Measurements from ENCODE around the gene JAKMIP2.
"Not testable (repeated sequence)": the region's sequence is repeated elsewhere in the genome, so short reads cannot be mapped to it uniquely, and the experiment has no call there.

The JAKMIP2 gene

DNA sequence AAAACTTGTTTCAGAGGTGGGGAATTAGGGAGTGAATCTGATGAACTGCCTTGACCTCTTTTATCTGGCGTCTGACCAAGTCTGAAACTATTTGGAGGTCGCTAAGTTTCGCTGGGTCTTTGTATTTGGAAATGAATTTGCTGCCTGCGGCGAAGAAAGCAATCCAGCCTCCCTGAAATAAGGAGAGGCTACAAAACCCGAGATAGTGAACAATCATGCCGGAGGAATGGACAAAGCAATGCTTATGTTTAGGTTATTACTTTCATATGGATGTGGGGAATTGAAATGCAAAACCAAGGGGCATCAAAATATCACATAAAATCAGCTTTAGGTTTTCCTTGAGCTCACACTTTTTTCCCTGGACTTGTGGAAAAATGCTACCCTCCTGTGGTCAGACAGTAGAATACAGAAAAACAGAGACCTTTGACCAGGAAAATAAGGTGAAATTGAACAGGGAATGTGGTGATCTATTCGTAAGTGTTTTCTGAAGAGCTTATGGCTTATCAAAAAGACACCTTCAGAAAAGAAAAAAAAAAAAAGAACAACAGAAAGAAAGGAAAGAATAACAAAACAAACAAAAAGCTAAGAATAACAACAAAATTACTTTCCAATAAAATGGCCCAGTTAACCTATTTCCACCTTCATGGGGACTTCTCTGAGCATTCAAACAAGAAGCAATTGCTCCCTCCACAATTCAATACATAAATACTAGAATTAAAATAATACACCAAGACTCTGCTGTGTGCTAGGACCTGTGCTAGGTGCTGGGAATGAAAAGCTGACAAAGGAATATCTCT lies 204.1 kb downstream of the JAKMIP2 start:
- in situ Hi-C loops (cut with MboI; ENCODE audit: low pct_unique_long_range_greater_than_20kb, low sequenced_read_pairs): no loop called here
- DNase-seq: peak; percentile 29

DNA sequence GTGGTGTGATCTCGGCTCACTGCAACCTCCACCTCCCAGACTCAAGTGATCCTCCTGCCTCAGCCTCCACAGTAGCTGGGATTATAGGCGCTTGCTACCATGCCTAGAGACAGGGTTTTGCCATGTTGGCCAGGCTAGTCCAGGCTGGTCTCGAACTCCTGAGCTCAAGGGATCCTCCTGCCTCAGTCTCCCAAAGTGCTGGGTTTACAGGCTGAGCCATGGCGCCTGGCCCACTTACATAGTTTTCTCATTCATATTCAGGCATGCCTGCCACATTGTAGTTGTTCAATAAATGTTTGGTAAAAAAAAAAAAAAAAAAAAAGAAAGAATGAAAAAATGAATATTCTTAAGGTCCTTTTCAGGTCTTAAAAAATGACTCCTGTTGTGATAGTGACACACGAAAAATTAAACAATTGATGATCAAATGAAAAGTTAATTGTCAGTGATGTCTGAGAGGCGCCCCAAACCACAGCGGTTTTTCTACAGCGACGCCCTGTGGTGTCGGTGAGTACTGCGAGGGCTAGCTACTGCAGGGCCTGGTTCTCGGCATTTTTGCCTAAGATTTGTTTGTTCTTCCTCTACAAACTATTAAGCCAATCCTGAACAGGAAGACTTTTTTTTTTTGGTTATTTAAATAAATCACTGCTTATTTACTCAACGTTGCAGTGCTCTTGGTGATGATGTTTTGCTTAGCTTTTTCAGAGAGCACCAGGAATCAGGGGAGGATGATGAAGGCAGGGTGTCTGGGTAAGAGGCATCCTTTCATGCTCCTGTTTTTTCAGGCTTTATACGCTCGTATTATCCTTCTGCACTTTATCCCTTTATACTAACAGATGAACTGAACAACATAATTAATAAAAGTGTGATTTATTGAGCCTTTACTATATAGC lies 205.6 kb downstream of the JAKMIP2 start:
- peak; percentile 54 for DNase-seq
- in situ Hi-C loops (cut with MboI; ENCODE audit: low pct_unique_long_range_greater_than_20kb, low sequenced_read_pairs): no loop called here

DNA sequence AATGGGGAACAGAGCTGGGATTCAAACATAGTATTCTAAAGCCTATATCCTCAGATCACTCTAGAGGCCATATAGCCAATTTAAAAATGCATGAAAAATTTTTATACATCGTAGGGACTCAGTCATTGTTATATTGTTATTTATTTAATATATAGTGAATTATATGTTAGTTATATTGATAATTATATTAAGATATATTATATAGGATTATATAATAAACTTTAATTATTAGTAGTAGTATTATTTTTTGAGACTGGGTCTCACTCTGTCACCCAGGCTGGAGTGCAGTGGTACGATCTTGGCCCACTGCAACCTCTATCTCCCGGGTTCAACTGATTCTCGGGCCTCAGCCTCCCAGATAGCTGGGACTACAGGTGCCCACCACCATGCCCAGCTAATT lies 206.9 kb downstream of the JAKMIP2 start:
- in situ Hi-C loops (cut with MboI; ENCODE audit: low pct_unique_long_range_greater_than_20kb, low sequenced_read_pairs): no loop called here
- no peak for DNase-seq

DNA sequence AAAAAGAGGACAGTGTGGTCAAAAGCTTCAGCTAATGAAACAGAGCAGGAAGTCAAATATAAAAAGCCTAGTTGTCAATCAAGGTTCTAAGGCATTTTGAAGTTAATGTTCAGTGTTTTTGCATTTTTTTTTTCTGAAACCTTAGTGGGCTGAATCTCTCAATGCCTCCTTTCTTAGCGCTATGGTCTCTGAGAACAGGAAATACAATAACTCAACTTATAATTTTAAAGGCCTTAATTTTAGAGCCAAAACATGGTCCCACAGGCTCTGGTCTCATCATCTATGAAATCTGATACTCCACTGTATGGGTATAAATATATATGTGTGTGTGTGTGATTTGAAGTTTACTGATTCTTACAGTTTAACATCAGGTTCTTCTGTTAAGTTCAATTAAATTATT lies 209.3 kb downstream of the JAKMIP2 start:
- in situ Hi-C loops (cut with MboI; ENCODE audit: low pct_unique_long_range_greater_than_20kb, low sequenced_read_pairs): no loop called here

DNA sequence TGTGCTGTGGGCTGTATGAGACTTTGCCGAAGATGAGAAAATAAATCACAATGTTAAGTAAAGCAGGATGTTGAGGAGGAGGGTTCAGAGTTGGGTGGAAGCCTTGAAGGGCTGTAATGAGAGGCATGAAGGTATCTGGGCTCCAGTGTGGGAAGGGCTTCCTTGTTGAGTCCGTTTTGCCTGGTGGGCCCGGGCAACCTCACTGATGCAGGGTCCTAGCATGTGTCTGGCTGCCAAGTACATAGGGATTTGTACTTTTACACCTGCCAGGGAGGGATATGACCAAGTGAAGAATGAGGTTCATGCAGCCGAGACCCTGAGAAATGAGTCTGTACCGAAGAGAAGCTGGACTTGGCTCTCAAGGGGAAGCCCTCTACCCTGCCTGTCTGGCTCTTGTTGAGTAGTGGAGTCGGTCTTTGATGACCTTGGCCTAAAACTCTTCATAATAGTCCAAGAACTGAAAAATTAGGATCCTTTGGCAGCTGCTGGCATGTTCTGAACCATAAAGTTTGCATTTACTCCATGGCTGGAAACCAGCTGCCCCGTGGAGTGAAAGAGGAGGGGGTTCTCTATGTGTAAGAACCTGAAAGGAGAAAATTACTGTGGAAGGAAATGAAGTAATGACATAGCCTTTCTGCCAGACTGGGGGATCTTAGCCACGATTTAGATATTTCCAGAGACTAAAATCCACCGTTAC lies 213.7 kb downstream of the JAKMIP2 start:
- no peak for DNase-seq
- in situ Hi-C loops (cut with MboI; ENCODE audit: low pct_unique_long_range_greater_than_20kb, low sequenced_read_pairs): no loop called here

More for the DNA sequence above, 209.3 kb downstream of the JAKMIP2 start:
- no peak for DNase-seq

DNA sequence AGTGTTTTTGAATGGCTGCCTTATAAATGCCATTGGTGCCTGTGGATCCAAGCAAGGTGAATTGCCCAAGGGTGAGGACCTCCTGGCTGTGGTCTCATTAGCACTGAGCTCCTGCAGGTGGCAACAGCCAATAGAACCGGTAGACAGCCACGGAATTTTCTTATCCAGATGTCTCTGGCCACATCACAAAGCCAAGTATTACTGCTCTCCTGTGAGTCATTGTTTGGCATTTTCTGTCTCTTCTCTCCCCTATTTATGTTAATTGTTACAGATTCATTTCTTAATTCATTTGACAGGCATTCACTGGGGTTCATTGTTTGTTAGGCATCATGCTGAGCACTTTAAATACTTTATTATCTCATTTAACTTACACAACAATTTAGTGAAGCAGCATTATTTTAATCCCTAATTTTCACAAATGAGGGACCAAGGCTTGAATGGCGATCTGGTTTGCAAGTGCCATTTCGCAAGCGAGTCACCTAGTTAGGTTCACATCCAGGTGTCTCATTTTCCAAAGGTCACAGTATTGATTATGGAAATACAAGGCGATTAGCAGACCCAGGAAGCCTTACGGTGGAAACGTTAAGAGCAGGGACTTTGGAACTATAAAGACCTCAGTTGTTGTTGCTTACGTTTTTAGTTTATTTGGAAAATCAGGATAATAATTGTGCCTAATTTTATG lies 214.5 kb downstream of the JAKMIP2 start:
- no peak for DNase-seq
- in situ Hi-C loops (cut with MboI; ENCODE audit: low pct_unique_long_range_greater_than_20kb, low sequenced_read_pairs): no loop called here

DNA sequence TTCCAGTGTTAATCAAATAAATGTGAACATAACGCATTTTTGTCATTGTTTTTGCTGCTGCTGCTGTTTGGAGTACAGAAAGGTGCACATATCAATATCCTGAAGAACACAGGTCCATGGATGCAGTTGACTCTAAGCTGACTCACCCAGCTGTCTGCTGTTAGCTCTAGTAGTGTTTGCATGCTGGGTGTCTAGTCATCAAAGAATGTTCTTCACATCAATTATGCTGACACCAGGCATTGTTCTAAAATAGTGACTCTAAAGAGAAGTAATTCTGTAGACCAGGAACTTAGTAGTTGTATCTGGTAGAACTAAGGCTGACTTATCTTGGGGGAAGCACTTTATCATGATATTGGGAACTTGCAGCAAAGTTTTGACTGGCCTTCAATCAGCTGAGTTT lies 217.0 kb downstream of the JAKMIP2 start:
- in situ Hi-C loops (cut with MboI; ENCODE audit: low pct_unique_long_range_greater_than_20kb, low sequenced_read_pairs): no loop called here
- DNase-seq: no peak

DNA sequence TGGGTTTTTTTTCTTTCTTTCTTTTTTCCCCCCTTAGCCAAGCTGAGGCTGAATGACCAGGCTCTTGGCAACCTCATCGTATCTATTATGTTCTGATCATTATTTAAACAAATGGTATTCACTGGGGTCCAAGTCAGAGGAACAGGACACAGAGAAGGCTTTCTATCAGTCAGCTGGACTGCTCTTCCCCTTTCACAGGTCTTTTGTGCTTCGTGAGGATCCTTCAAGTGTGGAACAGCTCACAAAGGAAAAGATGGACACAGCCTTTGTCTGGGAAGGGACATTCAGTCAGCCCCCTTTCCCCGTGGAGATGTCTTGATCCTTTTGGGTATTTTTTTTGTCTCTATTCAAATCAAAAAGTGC lies 218.4 kb downstream of the JAKMIP2 start:
- in situ Hi-C loops (cut with MboI; ENCODE audit: low pct_unique_long_range_greater_than_20kb, low sequenced_read_pairs): no loop called here
- DNase-seq: no peak

DNA sequence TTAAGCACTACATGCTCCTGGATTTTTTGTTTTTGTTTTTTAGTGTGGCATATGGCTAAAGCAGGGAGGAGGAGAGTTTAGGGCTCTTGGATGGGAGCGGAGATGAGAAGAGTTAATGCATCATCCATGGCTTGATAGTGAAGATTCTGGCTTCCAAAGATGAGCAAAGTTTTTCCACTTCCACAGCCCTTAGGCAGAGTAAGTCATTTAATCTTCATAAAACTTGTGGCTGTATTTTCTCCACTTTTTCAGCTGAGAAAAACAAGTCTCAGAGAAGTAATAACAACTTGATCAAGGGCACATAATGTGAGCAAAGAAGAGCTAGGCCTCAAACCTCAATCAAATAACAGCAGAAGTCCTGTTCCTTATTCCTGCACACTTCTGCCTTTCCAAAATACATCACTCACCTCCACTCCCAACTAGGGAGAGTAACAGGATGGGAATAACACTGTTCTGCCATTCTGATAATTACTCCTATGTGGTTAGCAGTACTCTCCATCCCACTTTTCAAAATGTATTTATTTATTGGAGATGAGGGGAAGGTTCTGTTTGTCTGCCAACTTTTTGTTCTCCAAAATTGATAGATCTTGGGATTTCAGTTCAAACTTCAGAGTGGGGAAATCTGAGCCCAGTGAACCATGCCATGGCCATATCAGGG lies 218.9 kb downstream of the JAKMIP2 start:
- no peak for DNase-seq
- in situ Hi-C loops (cut with MboI; ENCODE audit: low pct_unique_long_range_greater_than_20kb, low sequenced_read_pairs): no loop called here

DNA sequence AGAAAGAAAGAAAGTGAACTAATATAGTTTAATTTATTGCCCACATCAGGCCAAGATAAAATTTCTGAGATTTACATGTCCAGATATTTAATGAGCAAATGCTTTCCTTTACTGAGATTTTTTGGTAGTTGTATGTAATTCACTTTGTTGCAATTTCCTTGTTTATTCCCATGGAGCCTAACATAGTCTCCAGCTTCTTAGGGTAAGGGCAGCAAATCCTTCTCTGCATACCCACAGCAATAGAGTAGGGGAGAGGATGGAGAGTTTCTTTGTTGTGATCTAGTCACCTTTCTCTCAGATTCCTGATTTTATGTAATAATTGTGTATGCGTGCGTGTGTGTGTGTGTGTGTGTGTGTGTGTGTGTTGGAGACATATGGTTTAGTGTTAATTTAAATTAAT lies 221.1 kb downstream of the JAKMIP2 start:
- in situ Hi-C loops (cut with MboI; ENCODE audit: low pct_unique_long_range_greater_than_20kb, low sequenced_read_pairs): no loop called here

DNA sequence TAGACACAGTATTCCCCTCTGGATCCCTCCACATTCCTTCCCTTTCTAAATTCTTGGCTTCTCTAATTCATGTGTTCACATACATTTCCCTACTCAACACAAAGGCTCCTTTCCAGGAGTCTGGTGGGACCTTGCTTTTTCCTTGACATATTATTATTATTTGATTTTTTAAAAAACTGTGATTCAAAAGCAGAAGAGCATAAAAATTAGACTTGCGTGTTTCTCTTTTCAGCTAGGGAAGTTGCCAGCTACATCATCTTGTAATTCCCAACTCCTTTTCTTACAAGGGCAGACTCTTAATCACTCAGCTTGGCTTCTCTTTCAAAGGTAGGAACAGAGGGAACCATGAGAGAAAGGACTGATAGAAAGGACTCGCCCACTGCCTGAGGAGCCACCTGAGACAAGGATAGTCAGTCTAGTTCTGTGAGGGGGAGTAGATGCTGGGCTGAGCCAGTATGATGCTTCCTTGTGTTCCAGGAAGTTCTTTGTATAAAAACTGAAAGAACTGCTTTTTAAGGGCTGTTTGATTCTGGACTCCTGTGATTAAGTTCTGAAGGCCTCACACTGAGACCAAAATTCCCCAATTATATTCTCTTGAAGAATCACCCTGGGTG lies 221.7 kb downstream of the JAKMIP2 start:
- no peak for DNase-seq
- in situ Hi-C loops (cut with MboI; ENCODE audit: low pct_unique_long_range_greater_than_20kb, low sequenced_read_pairs): no loop called here

More for the DNA sequence above, 221.1 kb downstream of the JAKMIP2 start:
- no peak for DNase-seq

DNA sequence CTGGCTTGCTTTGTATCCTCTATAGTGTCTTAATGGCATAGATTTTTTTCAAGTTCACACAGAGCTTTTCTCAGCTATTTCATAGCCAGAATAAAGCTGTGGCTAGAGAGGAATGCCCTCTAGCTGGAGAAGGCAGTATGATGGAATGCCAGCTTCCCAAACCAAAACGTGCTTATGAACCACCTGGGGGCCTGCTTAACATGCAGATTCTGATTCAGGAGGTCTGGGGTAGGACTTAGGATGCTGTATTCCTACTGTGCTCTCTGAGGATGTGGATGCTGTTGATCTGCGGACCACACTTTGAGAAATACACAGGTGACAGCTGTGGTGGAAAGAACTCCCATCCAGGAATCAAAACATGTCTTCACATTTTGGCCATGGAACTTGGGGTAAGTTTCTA lies 222.8 kb downstream of the JAKMIP2 start:
- in situ Hi-C loops (cut with MboI; ENCODE audit: low pct_unique_long_range_greater_than_20kb, low sequenced_read_pairs): no loop called here
- DNase-seq: no peak

DNA sequence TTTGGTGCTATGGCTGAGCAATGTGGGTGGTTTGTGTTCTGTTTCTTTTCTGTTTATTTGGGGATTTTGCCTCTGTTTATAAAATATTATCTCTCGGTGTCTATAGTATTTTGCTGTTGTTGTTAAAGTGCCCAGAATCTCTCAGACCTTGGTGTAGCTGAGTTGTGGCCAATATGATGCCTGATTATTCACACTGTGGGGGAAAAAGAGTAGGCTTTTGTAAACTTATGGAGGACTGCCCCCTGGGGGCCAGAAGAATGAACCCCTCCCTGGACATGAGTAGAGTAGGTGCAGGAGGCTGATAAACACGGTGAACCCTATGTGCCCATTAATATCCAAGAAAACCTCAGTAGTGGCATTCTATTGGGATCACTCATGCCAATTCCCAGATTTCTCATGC lies 223.7 kb downstream of the JAKMIP2 start:
- DNase-seq: peak; percentile 10

DNA sequence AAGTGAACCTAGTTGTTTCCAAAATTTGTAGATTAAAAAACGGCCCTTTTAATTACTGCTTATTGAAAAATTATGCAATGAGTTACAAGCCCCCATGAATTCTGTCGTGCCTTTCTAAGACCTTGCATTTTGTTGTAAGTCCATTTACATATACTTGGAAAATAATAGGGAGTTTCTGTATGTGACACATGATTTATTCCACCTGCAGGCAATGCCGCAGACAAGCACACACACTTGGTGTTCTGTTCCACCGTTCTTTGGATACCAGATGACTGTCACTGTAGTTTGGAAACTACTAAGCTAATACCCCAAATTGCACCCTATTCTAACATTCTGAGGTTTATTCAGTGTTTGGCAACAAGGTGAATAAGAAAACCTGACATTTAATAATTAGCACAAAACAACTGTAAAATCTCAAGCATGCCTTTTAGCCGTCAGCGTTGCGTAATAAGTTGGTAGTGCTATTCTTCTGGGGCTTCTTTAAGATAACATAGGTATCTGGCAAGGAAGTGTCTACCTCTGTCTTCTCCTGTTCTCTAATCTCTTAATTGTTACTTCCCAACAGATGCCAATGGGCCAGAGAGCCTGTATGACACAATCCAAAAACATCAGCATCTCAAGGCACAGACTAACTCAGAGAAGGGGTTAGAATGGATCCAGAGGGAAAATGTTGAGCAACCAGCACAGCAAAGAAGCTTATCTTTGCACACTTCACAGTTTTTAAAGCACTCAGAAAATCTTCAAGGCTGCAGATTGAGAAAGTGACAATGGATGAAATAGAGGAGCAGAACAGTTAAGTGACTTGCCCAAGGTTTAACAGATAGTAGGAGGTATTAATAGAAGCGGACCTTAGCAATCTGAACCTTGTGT lies 224.4 kb downstream of the JAKMIP2 start:
- in situ Hi-C loops (cut with MboI; ENCODE audit: low pct_unique_long_range_greater_than_20kb, low sequenced_read_pairs): no loop called here

More for the DNA sequence above, 223.7 kb downstream of the JAKMIP2 start:
- in situ Hi-C loops (cut with MboI; ENCODE audit: low pct_unique_long_range_greater_than_20kb, low sequenced_read_pairs): no loop called here

DNA sequence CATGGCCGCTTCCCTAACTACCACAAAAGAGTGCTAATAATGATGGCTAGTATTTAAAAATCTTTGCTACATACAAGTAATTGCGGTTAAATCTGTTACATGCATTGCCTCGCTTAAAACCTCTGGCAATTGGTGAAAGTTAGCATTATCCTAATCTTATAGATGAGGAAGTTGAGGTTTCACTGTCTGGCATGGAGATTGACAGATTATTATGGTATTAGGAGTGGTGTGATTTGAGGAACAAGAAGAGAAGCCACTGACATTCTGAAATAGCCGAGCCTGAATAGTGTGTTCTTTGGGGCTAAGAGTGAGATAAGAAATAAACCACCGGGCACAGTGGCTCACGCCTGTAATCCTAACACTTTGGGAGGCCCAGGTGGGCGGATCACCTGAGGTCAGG lies 227.4 kb downstream of the JAKMIP2 start:
- in situ Hi-C loops (cut with MboI; ENCODE audit: low pct_unique_long_range_greater_than_20kb, low sequenced_read_pairs): no loop called here
- DNase-seq: peak; percentile 31

More for the DNA sequence above, 224.4 kb downstream of the JAKMIP2 start:
- no peak for DNase-seq

DNA sequence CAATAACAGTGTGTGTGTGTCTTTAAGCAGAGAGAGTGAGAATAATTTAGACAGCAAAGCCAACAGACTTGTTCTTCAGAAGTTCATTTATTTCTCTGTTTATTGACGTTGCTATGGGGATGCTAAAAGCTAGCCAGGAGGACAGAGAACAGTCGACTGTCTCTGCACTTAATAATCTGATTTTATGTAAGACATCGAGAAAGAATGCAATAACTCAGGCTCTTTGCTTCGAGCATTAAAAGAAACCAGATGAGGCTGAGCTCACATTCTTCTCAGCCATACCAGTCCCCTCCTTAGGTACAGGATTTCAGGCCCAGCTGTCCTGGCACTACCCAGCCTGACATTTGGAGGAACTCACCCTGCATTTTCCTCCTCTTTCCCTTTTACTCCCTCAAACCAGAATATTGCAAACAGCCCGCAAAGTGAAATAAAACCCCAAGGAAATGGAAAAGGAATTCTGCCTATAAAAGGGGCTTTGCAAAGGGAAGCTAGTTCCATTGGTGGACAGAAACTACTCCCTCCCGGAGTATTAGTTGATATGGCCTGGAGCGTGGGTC lies 228.2 kb downstream of the JAKMIP2 start:
- DNase-seq: no peak
- in situ Hi-C loops (cut with MboI; ENCODE audit: low pct_unique_long_range_greater_than_20kb, low sequenced_read_pairs): no loop called here

DNA sequence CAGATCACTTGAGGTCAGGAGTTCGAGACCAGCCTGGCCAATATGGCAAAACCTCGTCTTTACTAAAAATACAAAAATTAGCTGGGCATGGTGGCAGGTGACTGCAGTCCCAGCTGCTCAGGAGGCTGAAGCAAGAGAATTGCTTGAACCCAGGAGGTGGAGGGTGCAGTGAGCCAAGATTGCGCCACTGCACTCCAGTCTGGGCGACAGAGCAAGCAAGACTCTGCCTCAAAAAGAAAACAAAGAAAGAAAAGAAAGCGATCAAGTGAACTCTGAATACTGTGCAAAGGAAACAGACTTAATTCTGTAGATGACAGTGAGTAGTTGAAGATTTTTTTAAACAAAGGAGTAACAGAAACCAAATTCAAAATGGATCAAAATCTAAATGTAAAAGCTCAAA lies 228.7 kb downstream of the JAKMIP2 start:
- in situ Hi-C loops (cut with MboI; ENCODE audit: low pct_unique_long_range_greater_than_20kb, low sequenced_read_pairs); DNase-seq: not testable (repeated sequence)

Measured in KBM-7 (cell line).